HL-60 (cell line): ENCODE results near the gene SRRM5.

ENCODE experiments used
- CTCF ChIP-seq: IDR thresholded peaks from one replicate; pipeline ENCODE4 v1.5.1; 2011; ENCODE audit warnings: low read length, control low read depth, inconsistent platforms; ENCODE audit not compliant: insufficient read depth
- GABPA ChIP-seq: IDR thresholded peaks from 2 replicates; pipeline ENCODE4 v1.6.1; 2012; ENCODE audit warnings: low read depth
- POLR2AphosphoS5 ChIP-seq: IDR thresholded peaks from 2 replicates; pipeline ENCODE4 v1.6.1; 2012; ENCODE audit warnings: low read depth
- REST ChIP-seq: IDR thresholded peaks from 2 replicates; pipeline ENCODE4 v1.6.1; 2012; ENCODE audit warnings: low read depth; ENCODE audit not compliant: insufficient replicate concordance
- SPI1 ChIP-seq: IDR thresholded peaks from 2 replicates; pipeline ENCODE4 v1.6.1; 2012; ENCODE audit warnings: low read depth, mild to moderate bottlenecking, borderline replicate concordance

- TF ChIP-seq CTCF (no peak), GABPA (no peak), REST (no peak), POLR2AphosphoS5 (no peak), SPI1 (no peak)
Measured at GRCh38 chr19:43658494-43658893, 46.6 kb downstream of the SRRM5 start.
